Measurements from ENCODE around the gene HMCN2.
"Not testable (repeated sequence)": the region's sequence is repeated elsewhere in the genome, so short reads cannot be mapped to it uniquely, and the experiment has no call there.

The HMCN2 gene

GRCh38 chr9:130338891-130339290 is 73.3 kb downstream of the HMCN2 start:
- H2AFZ ChIP-seq (ENCODE audit: low read depth, low read length); H3K18ac ChIP-seq (ENCODE audit: low read depth in 1 of 2, low read length in 2 of 2); H3K23ac ChIP-seq (ENCODE audit: low read length in 2 of 2); H4K91ac ChIP-seq (ENCODE audit: low read length); H3K4ac ChIP-seq (ENCODE audit: low read depth in 1 of 2, low read length in 2 of 2); H3K27ac ChIP-seq (ENCODE audit: low read length, poor library complexity, severe bottlenecking); H3K4me1 ChIP-seq (ENCODE audit: control insufficient read depth, insufficient read depth, low read depth, low read length); H3K9me3 ChIP-seq (ENCODE audit: control insufficient read depth, low read length); H3K79me1 ChIP-seq (replicated peaks; ENCODE audit: low read length, poor library complexity, severe bottlenecking); H2BK12ac ChIP-seq (ENCODE audit: low read length in 2 of 2); H2BK5ac ChIP-seq (ENCODE audit: low read depth, low read length, poor library complexity, severe bottlenecking); H3K9ac ChIP-seq (ENCODE audit: low read length); H3K4me2 ChIP-seq (ENCODE audit: low read length, poor library complexity, severe bottlenecking); H2BK120ac ChIP-seq (ENCODE audit: low read depth, low read length); H4K8ac ChIP-seq (ENCODE audit: low read length); H2BK15ac ChIP-seq (ENCODE audit: low read depth, poor library complexity, severe bottlenecking); H3K14ac ChIP-seq (ENCODE audit: low read length in 2 of 2); H3K4me3 ChIP-seq (ENCODE audit: insufficient read depth in 1 of 2, low read depth in 1 of 2, low read length in 2 of 2); H3K36me3 ChIP-seq (ENCODE audit: control insufficient read depth in 1 of 2, insufficient read depth in 2 of 2, low read depth in 1 of 2, low read length in 2 of 2); DNase-seq; H2AK5ac ChIP-seq (ENCODE audit: low read length, severe bottlenecking): not testable (repeated sequence)
- WGBS: 87% methylated on average over 6 of the region's 8 CpGs
- peaks cover 25 to 44% of the 10 kb centered on the region in 2 experiments for H3K27me3 ChIP-seq (ENCODE audit: control insufficient read depth in 1 of 2, insufficient read depth in 1 of 2, low read length in 2 of 2)

- H3K36me3 ChIP-seq (ENCODE audit: control insufficient read depth in 1 of 2, insufficient read depth in 2 of 2, low read depth in 1 of 2, low read length in 2 of 2): no peaks in the 10 kb centered on the region
- no peak overlapping the region for H3K18ac ChIP-seq (ENCODE audit: low read depth in 1 of 2, low read length in 2 of 2)
- no peak overlapping the region for H3K4me2 ChIP-seq (ENCODE audit: low read length, poor library complexity, severe bottlenecking)
- no peak overlapping the region for H2BK12ac ChIP-seq (ENCODE audit: low read length in 2 of 2)
- H3K4me1 ChIP-seq (ENCODE audit: control insufficient read depth, insufficient read depth, low read depth, low read length): peaks cover 8% of the 10 kb centered on the region
- H3K9me3 ChIP-seq (ENCODE audit: control insufficient read depth, low read length): no peaks in the 10 kb centered on the region
- no peak overlapping the region for H3K9ac ChIP-seq (ENCODE audit: low read length)
- H2AK5ac ChIP-seq (ENCODE audit: low read length, severe bottlenecking): no peak overlapping the region
- peaks cover 21 to 42% of the 10 kb centered on the region in 2 experiments for H3K27me3 ChIP-seq (ENCODE audit: control insufficient read depth in 1 of 2, insufficient read depth in 1 of 2, low read length in 2 of 2)
- no peak overlapping the region for H3K4me3 ChIP-seq (ENCODE audit: insufficient read depth in 1 of 2, low read depth in 1 of 2, low read length in 2 of 2)
- no peak overlapping the region for H2BK15ac ChIP-seq (ENCODE audit: low read depth, poor library complexity, severe bottlenecking)
- no peak overlapping the region for H4K8ac ChIP-seq (ENCODE audit: low read length)
- H2BK5ac ChIP-seq (ENCODE audit: low read depth, low read length, poor library complexity, severe bottlenecking): no peak overlapping the region
- H3K27ac ChIP-seq (ENCODE audit: low read length, poor library complexity, severe bottlenecking): no peak overlapping the region
- no peaks in the 10 kb centered on the region for H3K79me1 ChIP-seq (replicated peaks; ENCODE audit: low read length, poor library complexity, severe bottlenecking)
- no peak overlapping the region for H2AFZ ChIP-seq (ENCODE audit: low read depth, low read length)
- no peak overlapping the region for H3K4ac ChIP-seq (ENCODE audit: low read depth in 1 of 2, low read length in 2 of 2)
- WGBS: 79% methylated on average over 4 of the region's 4 CpGs
- H4K91ac ChIP-seq (ENCODE audit: low read length): no peak overlapping the region
- H3K14ac ChIP-seq (ENCODE audit: low read length in 2 of 2): no peak overlapping the region
- DNase-seq: no peak
- no peak overlapping the region for H3K23ac ChIP-seq (ENCODE audit: low read length in 2 of 2)
- H2BK120ac ChIP-seq (ENCODE audit: low read depth, low read length): no peak overlapping the region
Measured at GRCh38 chr9:130339306-130339705, 73.7 kb downstream of the HMCN2 start.

- no peak overlapping the region for H2BK12ac ChIP-seq (ENCODE audit: low read length in 2 of 2)
- H3K9ac ChIP-seq (ENCODE audit: low read length): no peak overlapping the region
- no peak overlapping the region for H3K14ac ChIP-seq (ENCODE audit: low read length in 2 of 2)
- H2BK120ac ChIP-seq (ENCODE audit: low read depth, low read length): no peak overlapping the region
- H2AFZ ChIP-seq (ENCODE audit: low read depth, low read length): no peak overlapping the region
- no peak overlapping the region for H3K18ac ChIP-seq (ENCODE audit: low read depth in 1 of 2, low read length in 2 of 2)
- H3K4me2 ChIP-seq (ENCODE audit: low read length, poor library complexity, severe bottlenecking): no peak overlapping the region
- no peaks in the 10 kb centered on the region for H3K36me3 ChIP-seq (ENCODE audit: control insufficient read depth in 1 of 2, insufficient read depth in 2 of 2, low read depth in 1 of 2, low read length in 2 of 2)
- peaks cover 18 to 44% of the 10 kb centered on the region in 2 experiments for H3K27me3 ChIP-seq (ENCODE audit: control insufficient read depth in 1 of 2, insufficient read depth in 1 of 2, low read length in 2 of 2)
- H4K91ac ChIP-seq (ENCODE audit: low read length): no peak overlapping the region
- no peak overlapping the region for H4K8ac ChIP-seq (ENCODE audit: low read length)
- no peak overlapping the region for H3K4me3 ChIP-seq (ENCODE audit: insufficient read depth in 1 of 2, low read depth in 1 of 2, low read length in 2 of 2)
- H2AK5ac ChIP-seq (ENCODE audit: low read length, severe bottlenecking): no peak overlapping the region
- no peak for DNase-seq
- H3K27ac ChIP-seq (ENCODE audit: low read length, poor library complexity, severe bottlenecking): no peak overlapping the region
- H3K4ac ChIP-seq (ENCODE audit: low read depth in 1 of 2, low read length in 2 of 2): no peak overlapping the region
- H3K23ac ChIP-seq (ENCODE audit: low read length in 2 of 2): no peak overlapping the region
- no peaks in the 10 kb centered on the region for H3K9me3 ChIP-seq (ENCODE audit: control insufficient read depth, low read length)
- peaks cover 8% of the 10 kb centered on the region for H3K4me1 ChIP-seq (ENCODE audit: control insufficient read depth, insufficient read depth, low read depth, low read length)
- H3K79me1 ChIP-seq (replicated peaks; ENCODE audit: low read length, poor library complexity, severe bottlenecking): no peaks in the 10 kb centered on the region
- H2BK15ac ChIP-seq (ENCODE audit: low read depth, poor library complexity, severe bottlenecking): no peak overlapping the region
- 95% methylated on average over 9 of the region's 10 CpGs for WGBS
- H2BK5ac ChIP-seq (ENCODE audit: low read depth, low read length, poor library complexity, severe bottlenecking): no peak overlapping the region
Measured at GRCh38 chr9:130340011-130340410, 74.5 kb downstream of the HMCN2 start.

GRCh38 chr9:130340557-130340956 is 75.0 kb downstream of the HMCN2 start:
- not testable (repeated sequence) for H3K4me3 ChIP-seq (ENCODE audit: insufficient read depth in 1 of 2, low read depth in 1 of 2, low read length in 2 of 2); H3K14ac ChIP-seq (ENCODE audit: low read length in 2 of 2)
- 89% methylated on average over 17 of the region's 17 CpGs for WGBS

More at GRCh38 chr9:130340557-130340956, 75.0 kb downstream of the HMCN2 start:
- not testable (repeated sequence) for H2BK15ac ChIP-seq (ENCODE audit: low read depth, poor library complexity, severe bottlenecking); H3K9me3 ChIP-seq (ENCODE audit: control insufficient read depth, low read length); H2BK12ac ChIP-seq (ENCODE audit: low read length in 2 of 2); H4K8ac ChIP-seq (ENCODE audit: low read length); DNase-seq; H3K27ac ChIP-seq (ENCODE audit: low read length, poor library complexity, severe bottlenecking); H3K36me3 ChIP-seq (ENCODE audit: control insufficient read depth in 1 of 2, insufficient read depth in 2 of 2, low read depth in 1 of 2, low read length in 2 of 2); H3K79me1 ChIP-seq (replicated peaks; ENCODE audit: low read length, poor library complexity, severe bottlenecking); H3K4me1 ChIP-seq (ENCODE audit: control insufficient read depth, insufficient read depth, low read depth, low read length); H2BK120ac ChIP-seq (ENCODE audit: low read depth, low read length); H4K91ac ChIP-seq (ENCODE audit: low read length); H3K4ac ChIP-seq (ENCODE audit: low read depth in 1 of 2, low read length in 2 of 2); H2AK5ac ChIP-seq (ENCODE audit: low read length, severe bottlenecking); H3K4me2 ChIP-seq (ENCODE audit: low read length, poor library complexity, severe bottlenecking); H3K9ac ChIP-seq (ENCODE audit: low read length); H2AFZ ChIP-seq (ENCODE audit: low read depth, low read length); H3K18ac ChIP-seq (ENCODE audit: low read depth in 1 of 2, low read length in 2 of 2); H3K23ac ChIP-seq (ENCODE audit: low read length in 2 of 2); H2BK5ac ChIP-seq (ENCODE audit: low read depth, low read length, poor library complexity, severe bottlenecking)
- H3K27me3 ChIP-seq (ENCODE audit: control insufficient read depth in 1 of 2, insufficient read depth in 1 of 2, low read length in 2 of 2): peaks cover 12 to 39% of the 10 kb centered on the region in 2 experiments

All from mesenchymal stem cell (in vitro differentiated cells and primary cell).